Left lobe of liver (tissue), 2 donors: Measurements from ENCODE around the gene HTT-AS. TPM values are rescaled to one million over a fixed set of nuclear protein-coding genes. Genes with fewer than 3 reads are reported as not detected.
"Not testable (repeated sequence)": the region's sequence is repeated elsewhere in the genome, so short reads cannot be mapped to it uniquely, and the experiment has no call there.

ENCODE experiments used
- ATAC-seq: fragments of 200-7000 bp; cut with Tn5 transposase; one replicate; pipeline ENCODE4 v1.9.1; 2020; ENCODE audit warnings: mild to moderate bottlenecking, moderate library complexity
- DNase-seq: peaks from one replicate; pipeline ENCODE4 v3.0.0-alpha.2; 2020; ENCODE audit warnings: low spot score
- total RNA-seq: library from RNA; stranded (reverse); gene quantifications from one replicate; pipeline ENCODE4 v1.2.1, GENCODE V29; 2021
- donor health status: DM: no; HTN: no; CAD: no; lungs with moderate emphysema.
- donor health status: DM: no; HTN: yes; CAD: no.

Gene HTT-AS
- total RNA-seq, 1 donor from 2014 or later: not detected

DNA sequence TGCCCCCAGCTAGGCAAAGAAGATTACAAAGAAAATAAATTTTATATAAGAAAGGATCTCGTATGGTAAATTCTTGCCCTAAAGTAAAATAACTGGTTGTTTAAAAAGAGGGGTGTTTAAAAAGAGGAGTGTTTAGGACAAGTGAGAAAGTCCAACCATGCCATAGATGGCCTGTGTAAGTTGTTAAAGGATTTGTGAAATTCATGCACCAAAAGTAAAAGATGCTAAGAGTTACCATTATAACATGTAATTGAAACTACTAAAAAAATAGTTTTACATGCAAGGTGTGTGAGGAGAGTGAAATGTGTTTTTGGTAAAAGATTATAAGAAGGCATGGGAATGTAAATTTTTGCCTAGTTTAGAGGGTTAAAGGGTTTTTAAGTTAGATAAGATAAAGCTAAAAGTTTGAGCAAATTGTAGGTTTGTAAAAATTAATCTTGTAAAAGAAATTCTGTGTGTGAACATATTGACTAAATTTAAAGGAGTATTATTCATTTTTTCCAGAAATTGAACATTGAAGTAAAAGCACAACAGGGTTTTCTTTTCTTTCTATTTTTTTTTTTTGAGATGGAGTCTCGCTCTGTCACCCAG lies 20.1 kb downstream of the HTT-AS start:
- ATAC-seq: no peak
- DNase-seq: no peak

DNA sequence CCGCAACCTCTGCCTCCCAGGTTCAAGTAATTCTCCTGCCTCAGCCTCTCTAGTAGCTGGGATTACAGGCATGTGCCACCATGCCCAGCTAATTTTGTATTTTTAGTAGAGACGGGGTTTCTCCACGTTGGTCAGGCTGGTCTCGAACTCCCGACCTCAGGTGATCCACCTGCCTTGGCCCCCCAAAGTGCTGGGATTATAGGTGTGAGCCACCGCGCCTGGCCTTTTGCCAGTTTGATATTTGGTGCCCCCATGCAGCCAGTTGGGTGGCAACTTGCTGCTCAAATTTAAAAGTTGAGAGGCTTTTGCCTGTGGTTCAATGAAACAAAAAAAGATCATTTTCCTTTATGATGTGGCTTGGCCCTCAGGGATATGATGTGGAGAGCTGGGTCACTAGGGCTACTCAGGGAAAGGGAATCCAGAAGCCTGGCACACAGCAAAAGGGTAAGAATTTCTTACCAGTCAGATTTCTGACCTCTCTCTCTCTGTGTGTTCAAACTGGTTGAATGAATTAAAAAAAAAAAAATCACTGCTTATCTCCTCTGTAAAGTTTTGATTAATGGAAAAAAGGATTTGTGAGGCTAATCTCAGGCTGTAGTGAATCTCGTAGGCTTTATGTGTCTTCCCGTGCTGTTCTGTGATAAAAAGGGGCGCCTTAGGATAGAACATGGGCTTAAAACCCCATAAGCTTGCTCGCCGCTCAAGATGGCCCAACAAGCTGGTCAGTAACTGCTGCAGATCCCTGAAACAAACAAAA lies 23.0 kb downstream of the HTT-AS start:
- DNase-seq, ATAC-seq: not testable (repeated sequence)

DNA sequence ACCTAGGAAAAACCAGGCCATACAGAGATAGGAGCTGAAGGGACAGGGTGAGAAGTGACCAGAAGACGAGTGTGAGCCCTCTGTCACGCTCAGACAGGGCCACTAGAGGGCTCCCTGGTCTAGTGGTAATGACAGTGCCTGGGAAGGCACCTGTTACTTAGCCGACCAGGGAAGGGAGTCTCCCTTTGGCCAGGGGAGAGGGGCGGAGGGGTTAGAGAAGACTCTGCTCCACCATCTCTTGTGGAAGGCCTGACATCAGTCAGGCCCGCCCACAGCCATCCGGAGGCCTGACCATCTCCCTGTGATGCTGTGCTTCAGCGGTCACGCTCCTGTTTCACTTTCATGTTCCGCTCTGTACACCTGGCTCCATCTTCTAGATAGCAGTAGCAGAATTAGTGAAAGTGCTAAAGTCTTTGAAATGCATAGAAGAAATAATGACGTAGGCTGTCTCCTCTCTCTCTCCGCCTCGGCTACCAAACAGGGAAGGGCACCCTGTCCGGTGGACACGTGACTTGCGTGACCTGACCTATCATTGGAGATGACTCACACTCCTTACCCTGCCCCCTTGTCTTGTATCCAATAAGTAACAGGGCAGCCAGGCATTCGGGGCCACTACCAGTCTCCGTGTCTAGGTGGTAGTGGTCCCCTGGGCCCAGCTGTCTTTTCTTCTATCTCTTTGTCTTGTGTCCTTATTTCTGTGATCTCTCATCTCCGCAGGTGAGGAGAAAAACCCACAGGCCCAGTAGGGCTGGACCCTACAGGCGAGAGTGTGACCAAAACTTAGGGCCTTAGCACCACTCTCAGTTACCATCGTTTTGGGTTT lies 26.7 kb downstream of the HTT-AS start:
- DNase-seq (peak; percentile 71), ATAC-seq (peak; percentile 91)

DNA sequence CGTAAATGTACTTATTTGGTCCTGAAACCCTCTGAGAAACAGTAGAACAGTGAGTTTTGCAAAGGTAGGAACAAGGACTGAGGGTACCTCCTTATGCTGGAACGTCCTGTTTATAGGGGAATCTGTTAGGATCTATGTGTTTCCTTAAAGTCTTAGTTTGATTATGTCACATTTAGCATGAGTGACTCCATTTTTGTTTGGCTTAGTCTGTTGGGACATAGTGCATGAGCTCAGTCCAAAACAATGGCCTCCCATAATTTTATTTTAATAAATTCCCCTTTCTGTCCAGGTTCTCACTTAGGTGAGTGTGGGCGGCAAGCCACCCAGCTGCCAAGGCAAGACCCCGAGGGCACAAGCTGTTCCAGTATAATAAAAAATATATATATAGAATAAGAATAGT lies 27.7 kb downstream of the HTT-AS start:
- ATAC-seq (no peak), DNase-seq (no peak)

DNA sequence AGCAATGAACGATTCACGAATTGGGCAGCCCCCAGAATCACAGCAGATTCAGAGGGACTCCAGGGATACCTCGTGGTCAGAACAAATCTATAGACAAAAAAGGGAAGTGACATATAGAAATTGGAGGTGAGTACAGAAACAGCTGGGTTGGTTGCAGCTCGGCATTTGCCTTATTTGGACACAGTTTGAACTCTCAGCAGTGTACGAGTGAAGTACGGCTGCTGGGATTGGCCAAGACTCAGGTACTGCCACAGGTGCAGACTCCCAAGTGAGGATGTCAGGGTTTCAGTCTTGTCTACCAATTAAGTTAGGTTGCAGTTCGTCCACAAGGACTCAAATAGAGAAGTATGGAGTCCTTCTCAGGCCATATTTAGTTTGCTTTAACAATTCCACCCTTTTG lies 28.2 kb downstream of the HTT-AS start:
- no peak for ATAC-seq
- DNase-seq: no peak

DNA sequence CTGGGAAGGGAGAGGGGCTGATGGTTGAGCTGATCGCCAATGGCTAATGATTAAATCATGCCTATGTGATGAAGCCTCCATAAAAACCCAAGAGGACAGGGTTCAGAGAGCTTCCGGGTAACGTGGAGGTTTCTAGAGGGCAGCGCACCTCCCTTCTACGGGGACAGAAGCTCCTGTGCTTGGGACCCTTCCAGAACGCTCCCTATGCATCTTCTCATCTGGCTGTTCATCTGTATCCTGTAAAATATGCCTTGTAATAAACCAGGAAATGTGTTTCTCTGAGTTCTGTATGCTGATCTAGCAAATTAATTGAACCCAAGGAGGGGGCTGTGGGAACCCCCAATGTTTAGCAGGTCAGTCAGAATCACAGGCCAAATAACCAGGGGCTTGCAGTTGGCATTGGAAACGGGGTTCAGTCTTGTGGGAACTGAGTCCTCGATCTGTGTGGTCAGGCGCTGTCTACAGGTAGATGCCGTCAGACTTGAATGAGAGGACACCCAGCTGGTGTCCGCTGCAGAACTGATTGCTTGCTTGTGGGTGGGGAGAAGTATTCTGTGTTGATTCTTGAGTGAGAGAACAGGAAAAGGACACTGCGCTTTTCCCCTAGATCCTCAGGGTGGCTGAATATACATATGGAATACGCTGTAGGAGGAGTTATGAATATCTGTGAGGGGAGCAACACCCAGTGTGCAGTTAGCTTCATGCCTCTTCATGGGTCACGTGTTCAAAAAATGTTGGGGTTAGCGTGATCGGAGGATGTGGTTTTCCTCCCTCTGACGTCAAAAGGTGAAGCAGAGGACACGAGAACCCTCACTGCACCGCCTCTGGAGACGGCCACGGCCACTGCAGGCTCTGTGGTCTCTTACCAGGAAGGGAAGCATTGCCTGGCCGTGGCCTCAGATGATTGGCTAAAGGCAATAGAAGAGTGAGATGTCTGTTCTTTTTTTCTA lies 29.2 kb downstream of the HTT-AS start:
- no peak for ATAC-seq
- DNase-seq: no peak

DNA sequence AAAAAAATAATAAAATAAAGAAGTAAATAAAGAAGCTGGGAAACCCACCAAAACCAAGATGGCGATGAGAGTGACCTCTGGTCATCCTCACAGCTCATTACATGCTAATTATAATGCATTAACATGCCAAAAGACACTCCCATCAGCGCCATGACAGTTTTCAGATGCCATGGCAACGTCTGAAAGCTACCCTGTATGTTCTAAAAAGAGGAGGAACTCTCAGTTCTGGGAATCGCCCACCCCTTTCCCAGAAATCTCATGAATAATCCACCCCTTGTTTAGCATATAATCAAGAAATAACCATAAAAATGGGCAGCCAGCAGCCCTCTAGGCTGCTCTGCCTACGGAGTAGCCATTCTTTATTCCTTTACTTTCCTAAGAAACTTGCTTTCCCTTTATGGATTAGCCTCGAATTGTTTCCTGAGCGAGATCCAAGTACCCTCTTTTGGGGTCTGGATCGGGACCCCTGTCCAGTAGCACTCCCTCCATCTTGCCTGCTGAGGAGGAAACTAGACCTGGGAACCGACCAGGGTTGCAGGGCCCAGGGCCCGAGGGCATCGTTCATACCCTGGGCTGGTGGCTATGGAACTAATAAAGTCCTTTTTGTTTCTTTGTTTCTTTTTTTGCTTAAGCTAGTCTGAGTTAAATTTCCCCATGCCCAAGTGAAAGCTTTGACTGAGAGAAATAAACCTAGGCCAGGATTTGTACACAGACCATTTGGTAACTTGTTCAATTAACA lies 30.9 kb downstream of the HTT-AS start:
- no peak for DNase-seq
- no peak for ATAC-seq

DNA sequence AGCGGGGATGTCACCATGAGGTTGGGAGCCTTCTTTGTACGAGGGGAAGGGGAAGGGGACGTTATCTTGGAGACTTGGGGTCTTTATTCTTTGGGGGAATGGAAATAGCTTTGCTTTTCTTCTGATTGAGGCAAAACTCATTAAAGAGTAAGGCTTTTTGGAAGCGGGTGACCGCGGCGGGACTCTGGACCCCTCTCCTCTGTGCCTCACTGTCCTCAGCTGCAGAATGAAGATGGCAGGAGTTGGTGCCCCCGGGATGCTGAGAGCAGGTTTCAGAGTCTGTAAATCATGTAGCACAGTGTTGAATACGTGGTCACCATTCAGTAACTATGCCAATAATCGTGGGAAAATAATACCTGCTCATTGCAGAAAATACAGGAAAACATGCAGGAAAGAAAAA lies 32.1 kb downstream of the HTT-AS start:
- ATAC-seq (no peak), DNase-seq (no peak)

DNA sequence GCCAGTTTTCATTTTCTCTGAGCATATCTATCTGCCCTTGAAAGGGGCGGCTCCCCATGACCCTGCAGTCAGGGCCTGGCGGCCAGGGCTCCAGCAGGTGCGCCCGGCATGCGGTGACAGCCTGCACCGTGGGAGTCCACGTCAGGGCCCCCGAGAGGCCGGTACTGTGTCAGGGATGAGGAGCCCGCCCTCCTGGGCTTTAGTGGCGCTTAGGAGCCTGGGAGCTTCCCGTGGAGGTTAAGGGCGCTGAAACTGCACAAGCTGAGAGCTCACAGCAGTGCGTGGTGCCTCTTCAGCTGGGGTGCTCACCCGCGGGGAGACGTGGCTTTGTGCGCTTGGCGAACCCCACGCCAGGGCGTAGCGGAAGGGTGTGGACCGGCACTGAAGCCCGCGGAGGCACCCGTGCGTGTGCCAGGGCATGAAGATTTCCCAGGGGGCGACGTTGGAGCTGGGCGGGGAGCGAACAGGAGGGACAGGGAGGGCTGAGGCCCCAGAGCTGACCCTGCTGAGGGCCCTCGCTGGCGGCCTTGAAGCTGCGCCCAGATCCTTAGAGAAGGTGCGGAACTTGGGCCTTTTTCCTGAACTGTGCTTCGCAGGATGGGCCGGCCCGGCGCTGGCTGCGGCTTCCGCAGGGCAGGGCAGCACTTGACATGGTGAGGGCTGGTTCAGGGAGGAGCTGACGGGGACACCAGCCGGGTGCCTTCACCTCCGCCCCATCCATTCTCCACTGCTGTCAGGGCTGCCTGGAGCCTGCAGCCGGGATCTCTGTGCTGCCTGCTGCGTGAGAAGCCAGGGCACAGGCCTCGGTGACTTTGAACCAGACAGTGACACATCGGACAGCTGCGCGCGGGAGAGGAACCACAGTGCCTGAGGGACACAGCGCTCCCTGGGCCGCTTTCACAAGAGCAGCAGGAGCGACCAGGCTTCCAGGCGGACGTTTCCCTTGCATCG lies 32.9 kb downstream of the HTT-AS start:
- DNase-seq: peak; percentile 66
- peak; percentile 79 for ATAC-seq

DNA sequence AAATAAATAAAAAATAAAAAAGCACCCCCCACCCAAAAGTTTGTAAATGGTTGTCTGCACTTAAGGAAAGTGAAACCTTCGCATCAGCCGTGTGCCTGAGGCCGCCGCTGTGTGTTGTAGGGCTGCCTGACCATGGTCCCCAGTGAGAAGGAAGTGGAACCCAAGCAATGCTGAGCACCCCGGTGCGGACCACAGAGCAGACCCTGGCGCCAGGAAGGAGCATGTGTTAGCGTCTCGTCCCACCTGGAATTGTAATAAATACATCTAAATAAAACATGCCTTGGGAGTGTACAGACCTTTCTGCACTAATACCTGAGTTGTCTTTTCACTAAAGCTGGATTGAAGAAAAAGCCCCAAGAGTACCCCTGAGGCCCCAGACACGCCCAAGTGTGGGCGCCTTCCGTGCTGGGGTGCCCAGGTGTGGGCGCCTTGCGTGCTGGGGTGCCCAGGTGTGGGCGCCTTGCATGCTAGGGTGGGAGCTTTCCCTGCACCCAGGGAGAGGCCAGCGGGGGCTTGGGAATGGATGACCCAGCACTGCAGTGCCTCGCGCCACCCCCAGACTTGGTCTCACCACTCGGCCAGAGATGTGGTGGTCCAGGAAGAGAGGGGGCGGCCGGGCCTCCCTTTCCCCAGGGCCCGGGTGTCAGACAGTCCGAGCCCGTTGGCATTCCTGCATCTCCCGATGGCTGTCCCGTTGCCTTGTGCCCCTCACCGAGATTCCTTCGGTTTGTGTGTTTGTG lies 33.7 kb downstream of the HTT-AS start:
- ATAC-seq (no peak), DNase-seq (no peak)

DNA sequence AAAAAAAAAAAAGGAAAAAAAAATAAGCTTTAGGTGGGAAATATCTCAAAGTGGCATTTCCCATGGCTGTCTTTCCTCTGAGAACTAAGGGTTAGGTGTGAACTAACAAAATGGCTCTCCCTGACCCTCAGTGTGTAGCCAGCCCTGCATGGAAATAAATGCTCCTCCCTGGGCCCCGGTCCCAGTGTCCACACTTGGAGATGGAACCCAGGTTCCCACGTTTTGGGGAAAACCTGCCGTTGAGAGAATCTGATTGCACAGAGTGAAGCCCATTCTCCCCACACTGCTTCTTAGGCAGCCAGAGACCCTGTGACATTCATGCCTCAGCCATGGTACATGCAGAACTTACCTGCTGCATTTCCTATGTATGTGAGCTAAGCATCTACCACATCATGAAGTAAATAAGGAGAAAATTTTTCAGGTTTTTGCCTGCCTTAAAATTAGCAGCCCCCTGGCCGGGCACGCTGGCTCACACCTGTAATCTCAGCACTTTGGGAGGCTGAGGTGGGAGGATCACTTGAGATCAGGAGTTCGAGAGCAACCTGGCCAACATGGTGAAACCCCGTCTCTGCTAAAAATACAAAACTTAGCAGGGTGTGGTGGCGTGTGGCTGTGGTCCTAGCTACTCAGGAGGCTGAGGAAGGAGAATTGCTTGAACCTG lies 34.5 kb downstream of the HTT-AS start:
- no peak for DNase-seq

DNA sequence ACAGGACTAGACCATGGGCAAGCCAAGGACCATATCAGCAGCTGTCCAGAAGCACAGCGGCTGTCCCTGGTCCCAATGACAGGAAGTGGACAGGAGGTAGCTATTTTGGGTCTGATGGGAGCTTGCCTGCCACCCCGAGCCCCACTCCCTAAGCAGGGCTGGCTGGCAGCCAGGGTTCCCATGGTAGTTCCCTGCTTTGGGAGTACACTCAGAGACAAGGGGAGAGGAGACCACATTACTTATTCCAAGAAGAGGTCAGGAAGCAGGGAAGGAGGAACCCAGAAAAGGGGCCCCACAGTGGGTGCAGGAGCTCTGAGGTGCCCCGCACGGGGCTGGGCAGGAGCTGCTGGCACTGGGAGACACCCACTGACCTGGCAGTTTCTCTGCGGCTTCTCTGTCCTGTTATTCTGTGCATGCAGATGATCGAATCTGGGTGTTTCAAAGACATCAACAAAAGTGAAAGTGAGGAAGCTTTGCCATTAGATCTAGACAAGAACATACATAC lies 36.3 kb downstream of the HTT-AS start:
- ATAC-seq (no peak), DNase-seq (no peak)

More for the DNA sequence above, 34.5 kb downstream of the HTT-AS start:
- no peak for ATAC-seq

DNA sequence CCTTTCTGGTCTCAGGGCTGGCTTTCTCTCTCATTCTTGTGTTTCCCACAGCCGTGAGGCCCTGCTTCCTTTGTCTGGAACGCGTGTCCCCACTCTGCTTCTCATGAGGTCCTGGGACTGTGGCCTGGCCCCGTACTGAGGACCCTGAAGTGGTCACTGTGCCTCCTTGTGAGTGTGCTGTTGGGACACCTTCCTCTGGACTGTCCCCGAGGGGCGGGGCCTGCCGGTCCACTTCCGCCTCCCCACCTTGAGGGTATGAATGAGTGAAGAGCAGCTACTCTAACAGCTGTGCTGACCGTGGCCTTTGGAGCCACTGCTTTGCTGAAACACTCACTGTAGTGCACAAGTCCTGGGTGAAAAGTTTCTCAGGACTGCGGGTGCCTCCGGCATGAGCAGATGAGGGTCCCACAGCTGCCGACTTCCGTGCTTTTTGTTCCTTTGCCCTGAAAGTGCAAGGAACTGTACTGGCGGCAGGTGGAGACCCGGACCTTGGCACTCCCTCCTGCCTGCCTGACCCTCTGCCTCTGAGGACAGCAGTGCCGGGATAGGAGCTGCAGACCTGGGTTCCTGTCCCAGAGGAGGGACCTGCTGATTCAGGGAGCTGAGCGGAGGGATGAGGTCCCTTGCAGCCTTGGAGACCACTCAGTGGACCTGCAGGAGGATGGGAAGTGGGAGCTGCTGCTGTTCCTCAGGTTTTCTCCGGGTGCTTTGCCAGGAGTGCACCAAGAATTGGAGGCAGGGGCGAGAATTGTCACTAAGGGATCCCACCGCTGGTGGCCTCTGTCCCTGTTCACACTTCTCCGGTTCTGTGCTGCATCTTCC lies 38.0 kb downstream of the HTT-AS start:
- DNase-seq (no peak), ATAC-seq (no peak)

DNA sequence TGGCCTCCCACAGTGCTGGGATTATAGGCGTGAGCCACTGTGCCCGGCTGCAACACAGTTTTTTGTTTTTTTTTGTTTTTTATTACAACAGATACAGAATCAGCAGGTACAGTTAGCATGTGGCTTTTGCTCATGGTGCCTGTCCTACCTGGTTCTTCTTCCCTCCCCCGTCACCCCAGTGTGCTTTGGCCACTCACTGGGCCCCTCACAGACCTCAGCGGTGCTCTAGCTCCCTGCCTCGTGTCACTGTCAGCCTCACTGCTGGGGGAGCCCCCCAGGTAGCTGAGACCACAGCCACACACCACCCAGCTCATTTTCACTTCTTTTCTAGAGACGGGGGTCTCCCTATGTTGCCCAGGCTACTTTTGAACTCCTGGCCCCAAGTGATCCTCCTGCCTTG lies 38.7 kb downstream of the HTT-AS start:
- DNase-seq: no peak
- no peak for ATAC-seq

DNA sequence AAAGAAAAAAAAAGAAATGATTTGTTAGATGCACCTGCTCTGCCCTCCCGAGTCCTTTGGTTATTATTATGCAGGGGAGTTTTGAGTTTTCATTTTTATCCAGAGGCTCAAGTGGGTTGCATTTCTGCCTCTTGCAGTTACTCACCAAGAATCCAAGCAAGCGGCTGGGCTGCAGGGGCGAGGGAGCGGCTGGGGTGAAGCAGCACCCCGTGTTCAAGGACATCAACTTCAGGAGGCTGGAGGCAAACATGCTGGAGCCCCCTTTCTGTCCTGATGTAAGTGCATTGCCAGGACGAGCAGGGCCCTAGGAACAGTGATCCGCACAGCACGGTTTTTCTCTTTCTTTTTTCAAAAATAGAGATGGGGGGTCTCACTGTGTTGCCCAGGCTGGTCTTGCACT lies 39.1 kb downstream of the HTT-AS start:
- DNase-seq: no peak
- ATAC-seq: no peak

DNA sequence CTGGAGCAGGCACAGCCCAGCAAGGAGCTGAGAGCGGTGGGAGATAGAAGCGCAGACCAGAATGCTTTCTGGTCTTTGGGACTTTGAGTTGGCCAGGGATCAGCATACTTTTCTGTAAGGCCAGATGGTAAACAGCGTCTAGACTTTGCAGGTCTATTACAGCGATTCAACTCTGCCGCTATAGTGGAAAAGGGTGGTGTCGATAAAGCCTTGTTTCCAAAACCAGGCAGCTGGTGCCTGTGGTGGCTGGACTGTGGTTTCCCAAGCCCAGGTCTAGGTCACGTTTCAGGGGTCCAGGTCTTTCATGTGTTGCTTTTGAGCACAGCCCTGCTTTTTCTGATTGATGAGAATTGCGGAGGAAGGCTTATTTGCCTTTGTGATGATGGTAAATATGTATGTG lies 40.1 kb downstream of the HTT-AS start:
- ATAC-seq (no peak), DNase-seq (no peak)
